ENCODE results near the gene WDR53. TPM values are rescaled to one million over a fixed set of nuclear protein-coding genes. Genes with fewer than 3 reads are reported as not detected.
"Not testable (repeated sequence)": the region's sequence is repeated elsewhere in the genome, so short reads cannot be mapped to it uniquely, and the experiment has no call there.

WDR53 gene
- total RNA-seq, 2 experiments from 2014 or later, result 14.3 to 15.8 TPM

- intact Hi-C loops (cut with micrococcal nuclease), result no loop called here
- DNase-seq, result no peak
- CTCF ChIA-PET, result interaction anchor here (0.6 to 2.9 kb wide), 4 partner anchors 18 to 538 kb away, joined by 3 to 12 read pairs (median 4); no protein-coding TSS in a partner anchor
- Mint-ChIP-seq H3K36me3 (ENCODE audit: low read depth) (peaks cover 3% of the 10 kb centered on the region), H3K27ac (no peak overlapping the region), H3K4me3 (no peak overlapping the region), H3K27me3 (ENCODE audit: low read depth) (no peaks in the 10 kb centered on the region), H3K4me1 (ENCODE audit: low read depth) (peaks cover 7% of the 10 kb centered on the region), H3K9me3 (peaks cover 4% of the 10 kb centered on the region)
Measured at GRCh38 chr3:196555295-196555694, 13.1 kb downstream of the WDR53 start.

- intact Hi-C loops (cut with micrococcal nuclease), result no loop called here
- DNase-seq, result no peak
- H3K36me3 Mint-ChIP-seq (ENCODE audit: low read depth), result peaks cover 9% of the 10 kb centered on the region
- H3K9me3 Mint-ChIP-seq, result peaks cover 13% of the 10 kb centered on the region
- CTCF ChIA-PET, result interaction anchor here (1.3 to 2.9 kb wide), 3 partner anchors 16 to 31 kb away, joined by 3 to 12 read pairs (median 4); no protein-coding TSS in a partner anchor
- peaks cover 2% of the 10 kb centered on the region for H3K4me1 Mint-ChIP-seq (ENCODE audit: low read depth)
- no peak overlapping the region for H3K4me3 Mint-ChIP-seq
- no peaks in the 10 kb centered on the region for H3K27me3 Mint-ChIP-seq (ENCODE audit: low read depth)
- H3K27ac Mint-ChIP-seq, result no peak overlapping the region
Measured at GRCh38 chr3:196554205-196554604, 14.1 kb downstream of the WDR53 start.

- no peaks in the 10 kb centered on the region for H3K27me3 Mint-ChIP-seq (ENCODE audit: low read depth)
- no peak overlapping the region for H3K27ac Mint-ChIP-seq
- intact Hi-C loops (cut with micrococcal nuclease), result no loop called here
- H3K4me3 Mint-ChIP-seq, result no peak overlapping the region
- DNase-seq, result no peak
- H3K4me1 Mint-ChIP-seq (ENCODE audit: low read depth), result peaks cover 2% of the 10 kb centered on the region
- peaks cover 8% of the 10 kb centered on the region for H3K36me3 Mint-ChIP-seq (ENCODE audit: low read depth)
- peaks cover 15% of the 10 kb centered on the region for H3K9me3 Mint-ChIP-seq
- CTCF ChIA-PET, result interaction anchor here (1.3 to 1.7 kb wide), 2 partner anchors 25 to 30 kb away, joined by 3 to 4 read pairs; no protein-coding TSS in a partner anchor
Measured at GRCh38 chr3:196553551-196553950, 14.8 kb downstream of the WDR53 start.

DNA sequence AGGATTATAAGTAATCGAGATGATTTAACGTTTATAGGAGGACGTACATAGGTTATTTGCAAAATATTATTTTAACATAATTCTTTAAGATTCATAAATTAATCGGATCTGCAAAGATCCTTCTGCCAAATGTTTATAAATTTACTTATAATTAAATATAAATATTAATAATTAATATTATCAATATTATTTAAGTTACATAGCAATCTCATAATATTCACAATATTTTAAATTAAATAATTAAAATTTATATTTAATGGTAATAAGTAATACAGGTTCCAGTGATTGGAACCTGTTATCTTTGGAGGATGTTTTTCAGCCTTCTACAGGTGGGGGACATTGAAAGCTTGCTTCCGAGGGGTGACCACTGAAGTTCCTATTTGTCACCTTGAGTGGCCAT is 16.1 kb downstream of the WDR53 start:
- Mint-ChIP-seq H3K36me3 (ENCODE audit: low read depth) (peaks cover 8% of the 10 kb centered on the region), H3K4me3 (no peak overlapping the region), H3K4me1 (ENCODE audit: low read depth) (peaks cover 2% of the 10 kb centered on the region), H3K27me3 (ENCODE audit: low read depth) (no peaks in the 10 kb centered on the region), H3K9me3 (peaks cover 20% of the 10 kb centered on the region), H3K27ac (no peak overlapping the region)
- intact Hi-C loops (cut with micrococcal nuclease), result no loop called here
- DNase-seq, result no peak
- CTCF ChIA-PET, result no interaction called here

GRCh38 chr3:196550172-196550571 is 18.2 kb downstream of the WDR53 start:
- H3K27ac Mint-ChIP-seq; H3K4me1 Mint-ChIP-seq (ENCODE audit: low read depth); H3K27me3 Mint-ChIP-seq (ENCODE audit: low read depth); H3K36me3 Mint-ChIP-seq (ENCODE audit: low read depth); CTCF ChIA-PET; H3K4me3 Mint-ChIP-seq; DNase-seq; intact Hi-C loops (cut with micrococcal nuclease): not testable (repeated sequence)
- H3K9me3 Mint-ChIP-seq, result peaks cover 20% of the 10 kb centered on the region

GRCh38 chr3:196549312-196549711 is 19.0 kb downstream of the WDR53 start:
- H3K4me3 Mint-ChIP-seq; H3K27ac Mint-ChIP-seq; H3K36me3 Mint-ChIP-seq (ENCODE audit: low read depth); DNase-seq; intact Hi-C loops (cut with micrococcal nuclease); H3K27me3 Mint-ChIP-seq (ENCODE audit: low read depth); H3K4me1 Mint-ChIP-seq (ENCODE audit: low read depth): not testable (repeated sequence)
- CTCF ChIA-PET, result interaction anchor here (0.7 kb wide), 1 partner anchor 11 kb away, joined by 3 read pairs; no protein-coding TSS in a partner anchor
- peaks cover 20% of the 10 kb centered on the region for H3K9me3 Mint-ChIP-seq

DNA sequence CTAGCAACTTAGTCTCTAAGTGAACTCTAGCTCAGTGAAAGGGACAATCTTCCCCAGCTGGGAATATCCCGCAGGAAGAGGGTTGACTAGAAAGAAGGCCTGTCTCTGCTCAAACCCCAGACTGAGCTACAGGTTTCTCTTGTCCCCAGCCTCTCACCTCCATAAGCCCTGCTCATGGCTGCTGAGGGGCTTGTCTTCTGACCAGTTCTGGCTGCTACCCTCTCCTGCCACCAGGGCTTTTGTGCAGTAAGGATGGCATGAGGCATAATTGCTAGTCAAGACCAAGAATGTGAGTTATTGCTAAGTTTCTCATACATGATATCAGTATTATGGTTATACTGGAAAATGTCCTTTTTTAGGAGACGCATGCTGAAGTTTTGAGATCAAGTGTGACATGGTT is 21.3 kb downstream of the WDR53 start:
- no peak overlapping the region for H3K27ac Mint-ChIP-seq
- H3K36me3 Mint-ChIP-seq (ENCODE audit: low read depth), result peaks cover 8% of the 10 kb centered on the region
- DNase-seq, result no peak
- H3K4me3 Mint-ChIP-seq, result no peak overlapping the region
- H3K4me1 Mint-ChIP-seq (ENCODE audit: low read depth), result no peaks in the 10 kb centered on the region
- H3K9me3 Mint-ChIP-seq, result peaks cover 20% of the 10 kb centered on the region
- H3K27me3 Mint-ChIP-seq (ENCODE audit: low read depth), result peaks cover 2% of the 10 kb centered on the region
- intact Hi-C loops (cut with micrococcal nuclease), result no loop called here
- CTCF ChIA-PET, result interaction anchor here (0.5 to 1.0 kb wide), 3 partner anchors 23 to 35 kb away, joined by 3 to 4 read pairs (median 3); no protein-coding TSS in a partner anchor

GRCh38 chr3:196546537-196546936 is 21.8 kb downstream of the WDR53 start:
- no peak overlapping the region for H3K27ac Mint-ChIP-seq
- peaks cover 20% of the 10 kb centered on the region for H3K9me3 Mint-ChIP-seq
- intact Hi-C loops (cut with micrococcal nuclease), result no loop called here
- H3K4me1 Mint-ChIP-seq (ENCODE audit: low read depth), result no peaks in the 10 kb centered on the region
- H3K27me3 Mint-ChIP-seq (ENCODE audit: low read depth), result peaks cover 2% of the 10 kb centered on the region
- peaks cover 8% of the 10 kb centered on the region for H3K36me3 Mint-ChIP-seq (ENCODE audit: low read depth)
- no peak for DNase-seq
- CTCF ChIA-PET, result interaction anchor here (1.0 kb wide), 1 partner anchor 27 kb away, joined by 3 read pairs; no protein-coding TSS in a partner anchor
- H3K4me3 Mint-ChIP-seq, result no peak overlapping the region

DNA sequence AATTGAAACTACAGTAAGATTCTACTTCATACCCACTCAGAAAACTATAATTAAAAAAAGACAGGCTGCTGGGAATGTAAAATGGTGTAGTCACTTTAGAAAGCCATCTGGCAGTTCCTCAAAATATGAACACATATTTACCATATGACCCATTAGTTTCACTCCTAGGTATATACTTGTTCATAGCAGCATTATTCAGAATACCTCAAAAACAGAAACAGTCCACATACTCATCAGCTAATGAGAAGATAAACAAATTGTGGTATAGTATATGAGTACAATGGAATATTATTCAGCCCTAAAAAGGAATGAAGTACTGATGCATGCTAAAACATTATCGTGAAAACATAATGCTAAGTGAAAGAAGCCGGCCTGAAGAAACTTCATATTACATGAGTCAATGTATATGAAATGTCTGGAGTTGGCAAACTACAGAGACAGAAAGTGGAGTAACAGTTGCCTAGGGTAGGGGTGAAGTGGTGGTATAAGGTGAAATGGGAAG is 23.8 kb downstream of the WDR53 start:
- H3K9me3 Mint-ChIP-seq, result peaks cover 10% of the 10 kb centered on the region
- no peaks in the 10 kb centered on the region for H3K4me1 Mint-ChIP-seq (ENCODE audit: low read depth)
- DNase-seq, result no peak
- H3K4me3 Mint-ChIP-seq, result no peak overlapping the region
- H3K27me3 Mint-ChIP-seq (ENCODE audit: low read depth), result peaks cover 2% of the 10 kb centered on the region
- intact Hi-C loops (cut with micrococcal nuclease), result no loop called here
- CTCF ChIA-PET, result no interaction called here
- no peak overlapping the region for H3K27ac Mint-ChIP-seq
- H3K36me3 Mint-ChIP-seq (ENCODE audit: low read depth), result peaks cover 3% of the 10 kb centered on the region

GRCh38 chr3:196541684-196542445 is 26.5 kb downstream of the WDR53 start:
- CTCF ChIA-PET, result interaction anchor here (0.6 to 1.4 kb wide), 6 partner anchors 13 to 468 kb away, joined by 4 to 8 read pairs (median 4); no protein-coding TSS in a partner anchor
- Mint-ChIP-seq H3K4me1 (ENCODE audit: low read depth) (no peaks in the 10 kb centered on the region), H3K9me3 (no peaks in the 10 kb centered on the region), H3K4me3 (no peak overlapping the region), H3K27me3 (ENCODE audit: low read depth) (peaks cover 2% of the 10 kb centered on the region), H3K36me3 (ENCODE audit: low read depth) (no peaks in the 10 kb centered on the region), H3K27ac (no peak overlapping the region)
- intact Hi-C loops (cut with micrococcal nuclease), result no loop called here
- no peak for DNase-seq

DNA sequence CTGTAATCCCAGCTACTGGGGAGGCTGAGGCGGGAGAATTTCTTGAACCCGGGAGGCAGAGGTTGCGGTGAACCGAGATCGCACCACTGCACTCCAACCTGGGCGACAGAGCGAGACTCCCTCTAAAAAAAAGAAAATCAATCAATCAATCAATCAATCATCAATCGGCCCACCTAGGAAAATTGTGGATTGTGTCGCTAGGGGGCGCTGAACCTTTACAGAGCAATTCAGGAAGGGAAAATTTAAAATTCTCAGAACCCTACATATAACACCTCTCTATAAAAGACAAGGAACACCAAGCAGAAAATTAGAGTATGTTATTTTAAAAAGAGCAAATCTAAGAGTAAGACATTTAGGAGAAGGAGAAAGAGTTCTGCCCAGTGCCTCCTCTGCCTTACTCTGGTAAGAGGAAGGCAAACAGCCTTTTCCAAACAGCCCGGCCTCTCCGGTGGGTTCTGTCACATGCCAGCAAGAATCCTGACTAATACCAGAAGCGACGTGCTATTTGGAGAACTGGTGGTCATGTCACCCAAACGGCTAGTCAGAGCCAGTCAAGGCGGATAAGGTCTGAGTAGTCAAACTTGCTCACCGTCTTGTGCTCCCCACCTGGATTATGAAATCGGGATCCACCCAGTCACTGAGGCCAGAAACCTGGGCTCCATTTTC is 30.9 kb downstream of the WDR53 start:
- intact Hi-C loops (cut with micrococcal nuclease), result loop anchor here (1.0 to 2.0 kb wide), 5 partner anchors 31 to 431 kb away; partner anchors contain the start of genes FBXO45, PIGZ and WDR53
- peaks cover 2% of the 10 kb centered on the region for H3K27me3 Mint-ChIP-seq (ENCODE audit: low read depth)
- H3K27ac Mint-ChIP-seq, result no peak overlapping the region
- no peaks in the 10 kb centered on the region for H3K9me3 Mint-ChIP-seq
- H3K4me1 Mint-ChIP-seq (ENCODE audit: low read depth), result no peaks in the 10 kb centered on the region
- CTCF ChIA-PET, result interaction anchor here (0.6 to 3.1 kb wide), 11 partner anchors 8 to 199 kb away, joined by 3 to 12 read pairs (median 3); no protein-coding TSS in a partner anchor
- H3K36me3 Mint-ChIP-seq (ENCODE audit: low read depth), result no peaks in the 10 kb centered on the region
- peak; percentile 83 for DNase-seq
- H3K4me3 Mint-ChIP-seq, result no peak overlapping the region

GRCh38 chr3:196533260-196533681 is 35.1 kb downstream of the WDR53 start:
- Mint-ChIP-seq H3K4me1 (ENCODE audit: low read depth) (no peaks in the 10 kb centered on the region), H3K27ac (no peak overlapping the region), H3K4me3 (no peak overlapping the region), H3K36me3 (ENCODE audit: low read depth) (peaks cover 1% of the 10 kb centered on the region), H3K27me3 (ENCODE audit: low read depth) (peaks cover 2% of the 10 kb centered on the region), H3K9me3 (peaks cover 2% of the 10 kb centered on the region)
- intact Hi-C loops (cut with micrococcal nuclease), result no loop called here
- CTCF ChIA-PET, result interaction anchor here (0.6 kb wide), 1 partner anchor 163 kb away, joined by 4 read pairs; no protein-coding TSS in a partner anchor
- no peak for DNase-seq
